HEK293 (cell line): ENCODE data around the gene DUSP23.

ENCODE experiments used
- CTCF ChIA-PET: fragments of 350-600 bp; formaldehyde crosslinking; extraction: SDS; loops from one replicate; lab custom pipeline; 2021; ENCODE audit warnings: antibody characterized with exemption; lab: Yijun Ruan, JAX
- POLR2A ChIA-PET: fragments of 300-600 bp; formaldehyde crosslinking; extraction: SDS; loops from one replicate; lab custom pipeline; 2020; ENCODE audit warnings: antibody characterized with exemption, inconsistent platforms; lab: Yijun Ruan, JAX
- H3K27ac ChIP-seq: fragments of 200-500 bp; sonication (Bioruptor generic); 2 replicates; pipeline ENCODE4 v1.5.1; 2014; ENCODE audit warnings: low read depth, low read length, control low read depth, inconsistent platforms; ENCODE audit errors: extremely low read depth
- H3K36me3 ChIP-seq, 2 experiments: fragments of 200-500 bp in 1 of 2; sonication (Bioruptor generic) in 1 of 2; 1 replicate in 1 of 2; 2 replicates in 1 of 2; pipeline ENCODE4 v1.5.1; 2014 to 2017; ENCODE audit warnings: inconsistent platforms in 2 of 2, low read length in 2 of 2; ENCODE audit not compliant: control insufficient read depth in 2 of 2, insufficient read depth in 1 of 2
- H3K4me1 ChIP-seq: fragments of 200-500 bp; sonication (Bioruptor generic); 2 replicates; pipeline ENCODE4 v1.5.1; 2014; ENCODE audit warnings: mild to moderate bottlenecking, low read length, inconsistent platforms; ENCODE audit not compliant: control insufficient read depth, insufficient read depth
- H3K4me3 ChIP-seq: 2 replicates; pipeline ENCODE4 v1.5.1; 2011; ENCODE audit warnings: low read depth, mild to moderate bottlenecking, control low read depth, low read length, moderate library complexity
- H3K9me3 ChIP-seq: fragments of 200-500 bp; sonication (Bioruptor generic); 2 replicates; pipeline ENCODE4 v1.5.1; 2014; ENCODE audit warnings: low read depth, low read length, inconsistent platforms; ENCODE audit not compliant: control insufficient read depth, insufficient read depth
- HOXA7 ChIP-seq: sonication (generic); formaldehyde crosslinking; IDR thresholded peaks from 2 replicates; pipeline ENCODE4 v1.8.1; 2022; ENCODE audit warnings: missing genetic modification reagents, borderline replicate concordance
- HOXC10 ChIP-seq: sonication (generic); formaldehyde crosslinking; IDR thresholded peaks from 2 replicates; pipeline ENCODE4 v1.8.1; 2023; ENCODE audit warnings: mild to moderate bottlenecking, missing genetic modification reagents
- KLF16 ChIP-seq: fragments of 450-650 bp; formaldehyde crosslinking; IDR thresholded peaks from 2 replicates; pipeline ENCODE4 v1.5.1; 2017; ENCODE audit warnings: missing biosample characterization, missing genetic modification characterization
- REPIN1 ChIP-seq: fragments of 450-650 bp; formaldehyde crosslinking; IDR thresholded peaks from 2 replicates; pipeline ENCODE4 v1.5.1; 2017; ENCODE audit warnings: missing biosample characterization, missing genetic modification characterization, low read depth
- TCF7L2 ChIP-seq: IDR thresholded peaks from 2 replicates; pipeline ENCODE4 v1.6.1; 2011; ENCODE audit warnings: low read depth, mild to moderate bottlenecking, inconsistent platforms, low read length, moderate library complexity, borderline replicate concordance
- ZBTB1 ChIP-seq: fragments of 450-650 bp; formaldehyde crosslinking; IDR thresholded peaks from 2 replicates; pipeline ENCODE4 v1.5.1; 2016; ENCODE audit warnings: missing biosample characterization, missing genetic modification characterization
- ZBTB11 ChIP-seq: fragments of 450-650 bp; formaldehyde crosslinking; conservative IDR thresholded peaks from 2 replicates; pipeline ENCODE4 v1.5.1; 2016; ENCODE audit warnings: low read depth, missing biosample characterization, missing genetic modification characterization
- ZNF394 ChIP-seq: fragments of 450-650 bp; formaldehyde crosslinking; IDR thresholded peaks from 2 replicates; pipeline ENCODE4 v1.5.1; 2016; ENCODE audit warnings: missing biosample characterization, missing genetic modification characterization, mild to moderate bottlenecking, moderate library complexity, borderline replicate concordance
- ZNF513 ChIP-seq: fragments of 450-650 bp; IDR thresholded peaks from 2 replicates; pipeline ENCODE4 v1.5.1; 2018; ENCODE audit warnings: missing biosample characterization, missing genetic modification characterization
- ZNF518A ChIP-seq: fragments of 450-650 bp; formaldehyde crosslinking; conservative IDR thresholded peaks from 2 replicates; pipeline ENCODE4 v1.5.1; 2016; ENCODE audit warnings: low read depth, missing biosample characterization, missing genetic modification characterization
- ZNF558 ChIP-seq: fragments of 450-650 bp; formaldehyde crosslinking; IDR thresholded peaks from 2 replicates; pipeline ENCODE4 v1.5.1; 2016; ENCODE audit warnings: missing biosample characterization, missing genetic modification characterization
- ZNF580 ChIP-seq: fragments of 450-650 bp; formaldehyde crosslinking; IDR thresholded peaks from 2 replicates; pipeline ENCODE4 v1.5.1; 2016; ENCODE audit warnings: missing biosample characterization, missing genetic modification characterization
- ZNF610 ChIP-seq: fragments of 450-650 bp; formaldehyde crosslinking; IDR thresholded peaks from 2 replicates; pipeline ENCODE4 v1.5.1; 2016; ENCODE audit warnings: missing biosample characterization, missing genetic modification characterization, borderline replicate concordance
- ZNF664 ChIP-seq: fragments of 450-650 bp; formaldehyde crosslinking; IDR thresholded peaks from 2 replicates; pipeline ENCODE4 v1.5.1; 2016; ENCODE audit warnings: missing biosample characterization, missing genetic modification characterization
- ZNF830 ChIP-seq: fragments of 450-650 bp; IDR thresholded peaks from 2 replicates; pipeline ENCODE4 v1.5.0; 2018; ENCODE audit warnings: missing biosample characterization, missing genetic modification characterization, low read depth, mild to moderate bottlenecking, moderate library complexity

DUSP23 gene

GRCh38 chr1:159827549-159827948, 46.8 kb downstream of the DUSP23 start (continued):
- TF ChIP-seq ZNF513 (tag by site-specific recombination) (no peak), ZNF610 (tag by site-specific recombination) (no peak), KLF16 (tag by site-specific recombination) (no peak), HOXC10 (CRISPR knock-in tag) (no peak), ZBTB1 (no peak)

GRCh38 chr1:159828176-159828575, 47.4 kb downstream of the DUSP23 start:
- H3K4me3 ChIP-seq, result no peak overlapping the region

More at GRCh38 chr1:159828176-159828575, 47.4 kb downstream of the DUSP23 start:
- TF ChIP-seq ZBTB11 (tag by site-specific recombination) (no peak), ZNF580 (tag by site-specific recombination) (no peak), KLF16 (tag by site-specific recombination) (no peak), TCF7L2 (no peak), ZNF394 (no peak), ZNF664 (tag by site-specific recombination) (no peak), REPIN1 (no peak), ZNF558 (tag by site-specific recombination) (no peak), ZNF518A (no peak), HOXA7 (no peak), ZNF830 (tag by site-specific recombination) (no peak)
- H3K36me3 ChIP-seq, result no peaks in the 10 kb centered on the region
- H3K27ac ChIP-seq, result no peak overlapping the region
- no peaks in the 10 kb centered on the region for H3K4me1 ChIP-seq
- CTCF ChIA-PET, result interaction anchor here (4.1 kb wide), 1 partner anchor 30 kb away, joined by 24 read pairs; no protein-coding TSS in a partner anchor
- no peaks in the 10 kb centered on the region for H3K9me3 ChIP-seq
- POLR2A ChIA-PET, result no interaction called here
